ENCODE results near the gene TMEM269.
"Not testable (repeated sequence)": the region's sequence is repeated elsewhere in the genome, so short reads cannot be mapped to it uniquely, and the experiment has no call there.

Gene TMEM269

GRCh38 chr1:42777852-42778251 is 6.9 kb upstream of the TMEM269 start:
- peak; percentile 40 for DNase-seq

- no peak for DNase-seq
These were observed 5.1 kb upstream of the TMEM269 start for GRCh38 chr1:42779725-42780124.

GRCh38 chr1:42780176-42780575 is 4.6 kb upstream of the TMEM269 start:
- DNase-seq: no peak

GRCh38 chr1:42783092-42783491 is 1.7 kb upstream of the TMEM269 start:
- no peak for DNase-seq

- DNase-seq: no peak
These were observed 245 bp upstream of the TMEM269 start for GRCh38 chr1:42784547-42784945.

GRCh38 chr1:42786097-42786496 is 1.3 kb downstream of the TMEM269 start:
- no peak for DNase-seq

- DNase-seq: no peak
These were observed 3.2 kb downstream of the TMEM269 start for GRCh38 chr1:42788021-42788420.

DNA sequence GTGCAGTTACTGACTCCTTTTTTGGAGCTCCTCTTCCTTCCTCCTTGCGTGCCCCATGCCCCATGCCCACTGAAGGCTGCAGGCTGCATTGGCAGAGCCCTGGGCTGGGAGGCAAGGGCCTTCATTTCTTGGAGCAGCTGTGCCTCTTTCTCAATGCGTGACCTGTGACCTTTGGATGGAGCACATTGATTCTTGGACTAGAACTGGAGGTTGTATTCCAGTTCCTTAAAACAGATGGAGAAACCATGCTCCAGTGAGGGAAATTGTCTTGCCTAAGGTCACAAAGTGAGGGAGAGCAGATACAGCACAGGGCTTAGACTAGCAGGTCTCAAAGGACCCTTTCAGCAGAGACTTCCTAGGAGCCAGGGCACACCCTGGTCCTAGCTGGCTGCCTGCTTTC is 9.0 kb downstream of the TMEM269 start:
- no peak for DNase-seq

- DNase-seq: no peak
These were observed 12.6 kb downstream of the TMEM269 start for GRCh38 chr1:42797414-42797813.

- DNase-seq: no peak
These were observed 13.2 kb downstream of the TMEM269 start for GRCh38 chr1:42797979-42798378.

DNA sequence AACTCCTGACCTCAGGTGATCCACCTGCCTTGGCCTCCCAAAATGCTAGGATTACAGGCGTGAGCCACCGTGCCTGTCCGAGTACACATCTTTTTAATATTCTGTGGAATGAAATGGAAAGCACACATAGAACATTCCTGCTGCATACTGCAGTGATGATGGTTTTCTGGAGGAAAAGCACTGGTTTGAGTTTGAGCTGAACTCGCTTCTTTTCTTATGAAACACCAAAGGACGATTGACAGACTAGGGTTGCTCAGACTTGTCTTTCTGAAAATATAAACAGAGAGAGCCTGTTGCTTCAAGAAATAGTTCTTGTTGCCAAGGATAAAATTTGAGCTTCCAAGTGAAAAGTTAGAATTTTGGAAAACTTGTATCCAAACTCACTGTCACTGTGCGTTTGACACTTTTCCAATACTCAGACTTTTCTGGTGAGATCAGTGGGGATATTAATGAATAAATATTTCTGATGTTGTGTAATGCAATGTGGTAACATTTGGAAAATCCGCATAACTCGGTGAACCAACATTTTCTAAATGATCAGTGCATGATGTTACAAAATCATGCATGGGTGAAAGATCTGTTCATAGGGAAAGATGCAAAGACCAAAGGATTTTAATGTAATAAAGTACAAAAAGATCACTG is 17.2 kb downstream of the TMEM269 start:
- DNase-seq: no peak

GRCh38 chr1:42806171-42806570 is 21.4 kb downstream of the TMEM269 start:
- no peak for DNase-seq

- no peak for DNase-seq
These were observed 21.8 kb downstream of the TMEM269 start for GRCh38 chr1:42806593-42806992.

DNA sequence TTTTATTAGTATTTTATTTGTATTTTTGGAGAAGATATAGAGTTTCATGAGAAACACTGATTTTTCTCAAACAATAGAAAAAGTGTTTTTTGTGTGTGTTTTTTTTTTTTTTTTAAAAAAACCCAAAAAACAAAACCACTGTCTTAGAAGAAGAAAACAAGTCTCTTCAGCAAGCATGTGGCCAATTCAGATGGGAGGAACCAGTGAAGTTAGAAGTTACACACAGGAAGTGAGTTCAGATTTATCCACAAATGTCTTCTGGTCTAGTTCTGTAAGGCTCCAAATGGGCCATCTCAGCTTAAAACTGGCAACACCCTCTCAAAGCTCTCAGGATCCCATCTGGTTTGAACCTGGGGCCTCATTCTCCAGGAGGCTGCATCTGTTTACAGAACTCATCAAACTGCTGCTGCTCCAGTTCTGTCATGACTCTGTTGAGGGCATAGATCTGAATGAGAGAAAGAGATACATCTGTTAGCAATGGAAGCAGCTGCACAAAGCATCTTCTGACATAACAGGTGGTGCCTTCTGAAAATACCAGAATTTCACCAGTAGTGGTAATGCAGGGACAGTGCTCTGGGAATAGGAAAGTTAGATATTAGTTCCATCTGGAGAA is 22.4 kb downstream of the TMEM269 start:
- DNase-seq: no peak

DNA sequence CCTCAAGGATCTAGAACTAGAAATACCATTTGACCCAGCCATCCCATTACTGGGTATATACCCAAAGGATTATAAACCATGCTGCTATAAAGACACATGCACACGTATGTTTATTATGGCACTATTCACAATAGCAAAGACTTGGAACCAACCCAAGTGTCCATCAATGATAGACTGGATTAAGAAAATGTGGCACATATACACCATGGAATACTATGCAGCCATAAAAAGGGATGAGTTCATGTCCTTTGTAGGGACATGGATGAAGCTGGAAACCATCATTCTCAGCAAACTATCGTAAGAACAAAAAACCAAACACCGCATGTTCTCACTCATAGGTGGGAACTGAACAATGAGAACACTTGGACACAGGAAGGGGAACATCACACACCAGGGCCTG is 30.0 kb downstream of the TMEM269 start:
- not testable (repeated sequence) for DNase-seq

- DNase-seq: no peak
These were observed 31.3 kb downstream of the TMEM269 start for GRCh38 chr1:42815941-42816584.

GRCh38 chr1:42816585-42817439 is 32.0 kb downstream of the TMEM269 start, which contains the start of the genes ERMAP and SVBP:
Gene ERMAP (plus strand): TSS chr1:42817122. CDS start chr1:42830449, 13,327 bp downstream.
Gene SVBP (minus strand): TSS chr1:42817397. CDS start chr1:42816544, 853 bp downstream.
- DNase-seq: peak; percentile 94

- DNase-seq: no peak
These were observed 32.6 kb downstream of the TMEM269 start for GRCh38 chr1:42817440-42817767.

- DNase-seq: no peak
These were observed 33.2 kb downstream of the TMEM269 start for GRCh38 chr1:42817976-42818375.

- no peak for DNase-seq
These were observed 36.0 kb downstream of the TMEM269 start for GRCh38 chr1:42820813-42821212.

GRCh38 chr1:42821690-42822089 is 36.9 kb downstream of the TMEM269 start:
- no peak for DNase-seq

DNA sequence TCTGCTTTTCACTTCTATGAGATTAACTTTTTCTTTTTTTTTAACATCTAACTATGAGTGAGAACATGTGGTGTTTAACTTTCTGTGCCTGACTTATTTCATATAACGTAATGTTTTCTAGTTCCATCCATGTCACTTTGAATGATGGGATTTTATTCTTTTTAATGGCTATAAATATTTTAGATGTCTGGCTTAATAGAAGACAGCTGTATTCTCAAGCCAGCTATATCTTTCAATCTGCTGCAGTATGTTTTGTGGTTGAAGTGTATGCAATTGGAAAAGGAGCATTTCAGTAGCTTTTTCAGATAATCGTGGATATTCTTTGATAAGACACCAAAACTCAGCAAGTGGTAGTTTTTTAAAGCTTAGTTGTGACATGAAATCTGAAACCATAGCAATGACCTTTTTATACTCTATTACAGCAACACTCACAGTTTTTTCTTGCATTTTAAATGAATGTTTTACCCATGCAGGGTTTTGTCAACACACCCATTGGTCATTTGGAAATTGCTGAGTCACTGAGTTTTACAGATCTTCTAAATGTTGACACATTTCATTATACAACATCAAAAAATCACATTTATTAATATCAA is 38.1 kb downstream of the TMEM269 start:
- DNase-seq: no peak

- no peak for DNase-seq
These were observed 39.8 kb downstream of the TMEM269 start for GRCh38 chr1:42824481-42825035.

Data from CD4-positive, alpha-beta T cell treated with Interleukin-10 for 1 hour (primary cell).